ENCODE measurements around the gene BMF.
A peak's percentile ranks its signal among the peaks of the same experiment; 100 is the strongest.

The BMF gene

GRCh38 chr15:40048211-40048792 lies 60.4 kb downstream of the BMF start:
- no peak for DNase-seq (ENCODE audit: low spot score)

- peak; percentile 38 for DNase-seq (ENCODE audit: low spot score)
Measured at GRCh38 chr15:40047415-40048210, 61.1 kb downstream of the BMF start.

- peak; percentile 66 for DNase-seq (ENCODE audit: low spot score)
Measured at GRCh38 chr15:40046721-40047414, 61.8 kb downstream of the BMF start.

- DNase-seq (ENCODE audit: low spot score): no peak
Measured at GRCh38 chr15:40045572-40046217, 63.0 kb downstream of the BMF start.

GRCh38 chr15:40044717-40045571 lies 63.7 kb downstream of the BMF start:
- DNase-seq (ENCODE audit: low spot score): peak; percentile 92

GRCh38 chr15:40043927-40044716 lies 64.6 kb downstream of the BMF start:
- DNase-seq (ENCODE audit: low spot score): no peak

GRCh38 chr15:40042791-40043320 lies 65.8 kb downstream of the BMF start:
- no peak for DNase-seq (ENCODE audit: low spot score)

GRCh38 chr15:40040770-40041169 lies 67.9 kb downstream of the BMF start:
- no peak for DNase-seq (ENCODE audit: low spot score)

- DNase-seq (ENCODE audit: low spot score): no peak
Measured at GRCh38 chr15:40040293-40040635, 68.4 kb downstream of the BMF start.

GRCh38 chr15:40038638-40039543 lies 69.8 kb downstream of the BMF start, which contains the start of gene SRP14:
Gene SRP14, minus strand, starts transcription at chr15:40039181. Its CDS starts 65 bp downstream, at chr15:40039116.
- peak; percentile 95 for DNase-seq (ENCODE audit: low spot score)

GRCh38 chr15:40038275-40038637 lies 70.4 kb downstream of the BMF start:
- peak; percentile 36 for DNase-seq (ENCODE audit: low spot score)
